Sigmoid colon (tissue), 7 donors: ENCODE measurements around the gene ABCB4. TPM values are rescaled to one million over a fixed set of nuclear protein-coding genes. Genes with fewer than 3 reads are reported as not detected.

Source experiments
- DNase-seq: peaks from one replicate; pipeline ENCODE4 v3.0.0-alpha.2; 2019
- H3K27ac ChIP-seq, 4 donors: fragments of 200-600 bp; sonication (generic); one replicate each; pipeline ENCODE4 v1.5.1; 2016 to 2019; ENCODE audit warnings: mild to moderate bottlenecking in 1 of 4
- H3K27me3 ChIP-seq, 3 donors: fragments of 200-600 bp; sonication (generic); one replicate each; pipeline ENCODE4 v1.5.1; 2019; ENCODE audit warnings: mild to moderate bottlenecking in 1 of 3
- H3K36me3 ChIP-seq, 4 donors: fragments of 200-600 bp; sonication (generic); one replicate each; pipeline ENCODE4 v1.5.1; 2016 to 2019
- H3K4me1 ChIP-seq, 4 donors: fragments of 200-600 bp; sonication (generic); one replicate each; pipeline ENCODE4 v1.5.1; 2017 to 2019
- H3K4me3 ChIP-seq, 4 donors: fragments of 200-600 bp; sonication (generic); one replicate each; pipeline ENCODE4 v1.5.1; 2017 to 2019; ENCODE audit warnings: mild to moderate bottlenecking in 2 of 4, moderate library complexity in 1 of 4
- H3K9me3 ChIP-seq, 4 donors: fragments of 200-600 bp in 3 of 4; sonication (generic) in 3 of 4; one replicate each; pipeline versions ENCODE4 v1.5.1 to v1.6.1; 2013 to 2019
- EP300 ChIP-seq, 4 donors: sonication (generic); formaldehyde crosslinking; IDR thresholded peaks; one replicate each; pipeline ENCODE4 v1.6.1; 2017; ENCODE audit warnings: antibody characterized with exemption in 4 of 4
- POLR2A ChIP-seq, 2 donors: fragments of 450-650 bp; IDR thresholded peaks; one replicate each; pipeline ENCODE4 v1.6.1; 2016; ENCODE audit warnings: antibody characterized with exemption in 2 of 2, mild to moderate bottlenecking in 2 of 2, moderate library complexity in 2 of 2
- POLR2AphosphoS5 ChIP-seq, 4 donors: sonication (generic); formaldehyde crosslinking; IDR thresholded peaks; one replicate each; pipeline ENCODE4 v1.6.1; 2017; ENCODE audit warnings: antibody characterized with exemption in 4 of 4
- WGBS, 2 donors: extraction: QIAGEN DNeasy Blood & Tissue Kit; methylation state at CpG; one replicate each; pipeline ENCODE4 v1.1.7; 2013; 5-methylcytosine and 5-hydroxymethylcytosine counted together
- intact Hi-C: fragments of 100-400 bp; cut with DNase I; formaldehyde crosslinking; loops from one replicate; pipeline ENCODE4 v1.15.1; 2023
- polyA plus RNA-seq, 3 donors: library from polyadenylated mRNA; stranded (reverse); fragments of 200-250 nt; gene quantifications; one replicate each; pipeline ENCODE4 v1.2.3, GENCODE V29; 2013
- total RNA-seq, 4 donors: library from RNA; depleted of rRNA; stranded (reverse); fragments of >200 nt; gene quantifications; one replicate each; pipeline ENCODE4 v1.1.0, GENCODE V29; 2016
- TF ChIP-seq, protein P1 (sequence below), 4 experiments: fragments of 450-650 bp in 3 of 4; fragments of 200-600 bp in 1 of 4; IDR thresholded peaks; one replicate each; pipeline ENCODE4 v1.5.1; 2016 to 2019; ENCODE audit warnings: antibody characterized with exemption in 4 of 4, mild to moderate bottlenecking in 3 of 4, moderate library complexity in 2 of 4
- donor health status: healthy with polysubstance abuse.
- donor health status: Bipolar disorder and iron deficiency.
- donor health status: healthy.

Gene ABCB4
- total and polyA plus RNA-seq, 7 donors, result 0.23 to 3.5 (median 1.1) TPM; not detected in 1

GRCh38 chr7:87359366-87359765 is 116.1 kb downstream of the ABCB4 start:
- TF ChIP-seq POLR2A (IDR thresholded peaks at IDR 0.05), result no peak
- no peak for TF ChIP-seq POLR2AphosphoS5 (IDR thresholded peaks at IDR 0.05)
- TF ChIP-seq, protein P1, sequence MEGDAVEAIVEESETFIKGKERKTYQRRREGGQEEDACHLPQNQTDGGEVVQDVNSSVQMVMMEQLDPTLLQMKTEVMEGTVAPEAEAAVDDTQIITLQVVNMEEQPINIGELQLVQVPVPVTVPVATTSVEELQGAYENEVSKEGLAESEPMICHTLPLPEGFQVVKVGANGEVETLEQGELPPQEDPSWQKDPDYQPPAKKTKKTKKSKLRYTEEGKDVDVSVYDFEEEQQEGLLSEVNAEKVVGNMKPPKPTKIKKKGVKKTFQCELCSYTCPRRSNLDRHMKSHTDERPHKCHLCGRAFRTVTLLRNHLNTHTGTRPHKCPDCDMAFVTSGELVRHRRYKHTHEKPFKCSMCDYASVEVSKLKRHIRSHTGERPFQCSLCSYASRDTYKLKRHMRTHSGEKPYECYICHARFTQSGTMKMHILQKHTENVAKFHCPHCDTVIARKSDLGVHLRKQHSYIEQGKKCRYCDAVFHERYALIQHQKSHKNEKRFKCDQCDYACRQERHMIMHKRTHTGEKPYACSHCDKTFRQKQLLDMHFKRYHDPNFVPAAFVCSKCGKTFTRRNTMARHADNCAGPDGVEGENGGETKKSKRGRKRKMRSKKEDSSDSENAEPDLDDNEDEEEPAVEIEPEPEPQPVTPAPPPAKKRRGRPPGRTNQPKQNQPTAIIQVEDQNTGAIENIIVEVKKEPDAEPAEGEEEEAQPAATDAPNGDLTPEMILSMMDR (IDR thresholded peaks at IDR 0.05), result no peak
- TF ChIP-seq EP300 (IDR thresholded peaks at IDR 0.05), result no peak
- no peaks in the 10 kb centered on the region for H3K27me3 ChIP-seq
- H3K27ac ChIP-seq, result no peak overlapping the region
- H3K36me3 ChIP-seq, result peaks cover 0 to 39% (median 6%) of the 10 kb centered on the region in 4 donors
- no peaks in the 10 kb centered on the region for H3K9me3 ChIP-seq
- WGBS, 2 donors, result 94 to 96% methylated on average over 2 of the region's 2 CpGs
- no peak overlapping the region for H3K4me3 ChIP-seq
- no peak for DNase-seq
- H3K4me1 ChIP-seq, result no peaks in the 10 kb centered on the region
- intact Hi-C loops, result no loop called here

DNA sequence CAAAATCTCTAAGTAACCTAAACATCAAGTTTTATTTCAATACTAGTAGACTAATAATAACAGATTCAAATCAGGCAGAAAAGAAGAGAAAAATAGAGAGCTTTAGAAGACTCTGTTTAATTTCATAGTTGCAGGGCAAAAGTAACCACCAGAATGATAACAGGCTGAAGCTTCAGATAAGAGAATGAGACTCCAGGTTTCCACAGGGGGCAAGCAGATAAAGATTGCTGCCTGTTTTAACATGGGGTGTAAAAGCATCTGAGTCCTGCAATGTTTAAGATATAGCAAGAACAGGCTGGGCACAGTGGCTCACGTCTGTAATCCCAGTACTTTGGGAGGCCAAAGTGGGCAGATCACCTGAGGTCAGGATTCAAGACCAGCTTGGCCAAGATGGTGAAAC is 119.0 kb downstream of the ABCB4 start:
- Histone ChIP-seq H3K4me3 (no peak overlapping the region), H3K27ac (no peak overlapping the region), H3K9me3 (no peaks in the 10 kb centered on the region), H3K27me3 (no peaks in the 10 kb centered on the region), H3K4me1 (no peaks in the 10 kb centered on the region), H3K36me3 (peaks cover 0 to 39% (median 11%) of the 10 kb centered on the region in 4 donors)
- DNase-seq, result no peak
- WGBS, 2 donors, result 88 to 94% methylated on average over 1 of the region's 1 CpG
- intact Hi-C loops, result no loop called here
- no peak for TF ChIP-seq POLR2A (IDR thresholded peaks at IDR 0.05)
- TF ChIP-seq, protein P1 (IDR thresholded peaks at IDR 0.05), result no peak
- no peak for TF ChIP-seq EP300 (IDR thresholded peaks at IDR 0.05)
- TF ChIP-seq POLR2AphosphoS5 (IDR thresholded peaks at IDR 0.05), result no peak

DNA sequence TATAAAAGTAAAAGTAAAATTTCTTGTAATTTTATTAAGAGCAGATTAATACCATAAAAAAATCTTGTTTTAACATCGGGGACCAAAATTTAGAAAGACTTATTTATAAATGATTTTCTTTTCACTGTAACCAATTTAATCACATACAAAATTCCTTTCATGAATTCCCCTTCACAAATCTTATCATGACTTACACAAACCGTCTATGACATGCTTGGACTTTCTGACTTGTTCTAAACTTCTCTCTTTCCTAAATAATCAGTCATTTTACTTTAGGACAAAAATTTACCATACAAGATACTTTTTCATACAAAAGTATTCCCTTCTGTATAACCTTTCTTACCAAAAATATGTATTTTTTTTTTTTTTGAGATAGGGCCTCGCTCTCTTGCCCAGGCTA is 120.7 kb downstream of the ABCB4 start:
- Histone ChIP-seq H3K9me3 (no peaks in the 10 kb centered on the region), H3K27ac (no peak overlapping the region), H3K4me1 (no peaks in the 10 kb centered on the region), H3K36me3 (peaks cover 3 to 55% (median 19%) of the 10 kb centered on the region in 4 donors), H3K27me3 (no peaks in the 10 kb centered on the region), H3K4me3 (no peak overlapping the region)
- no peak for DNase-seq
- WGBS, 2 donors, result 94 to 95% methylated on average over 3 of the region's 3 CpGs
- intact Hi-C loops, result no loop called here
- no peak for TF ChIP-seq EP300 (IDR thresholded peaks at IDR 0.05)
- no peak for TF ChIP-seq POLR2A (IDR thresholded peaks at IDR 0.05)
- TF ChIP-seq, protein P1 (IDR thresholded peaks at IDR 0.05), result no peak
- TF ChIP-seq POLR2AphosphoS5 (IDR thresholded peaks at IDR 0.05), result no peak

Other genes starting within 250 kb of the ABCB4 start
- gene CROT, start 130.0 kb downstream of the ABCB4 start, total RNA-seq, result 10 to 100 TPM; 12.9 to 15.6 (median 14.0) TPM
- 10 to 100 TPM; 11.9 to 15.5 (median 13.8) TPM for gene CROT, start 130.0 kb downstream of the ABCB4 start, polyA plus RNA-seq
- 1 to 10 TPM; 4.6 to 5.8 (median 5.5) TPM for gene ABCB1, start 125.2 kb upstream of the ABCB4 start, total RNA-seq
- gene ABCB1, start 125.2 kb upstream of the ABCB4 start, polyA plus RNA-seq, result 10 to 100 TPM in 2 of 3 donors, 1 to 10 TPM in 1; 8.4 to 17.6 (median 13.4) TPM
- 1 to 10 TPM; 1.2 to 3.2 (median 2.7) TPM for gene RUNDC3B, start 152.7 kb upstream of the ABCB4 start, total RNA-seq
- gene RUNDC3B, start 152.7 kb upstream of the ABCB4 start, polyA plus RNA-seq, result 1 to 10 TPM; 2.0 to 5.5 (median 5.4) TPM